ENCODE data around the gene ADAMTS12. TPM values are rescaled to one million over a fixed set of nuclear protein-coding genes. Genes with fewer than 3 reads are reported as not detected.

Gene ADAMTS12
- total RNA-seq, 4 donors from 2014 or later, result 0.49 to 3.1 (median 2.5) TPM

GRCh38 chr5:33608344-33609041, 283.3 kb downstream of the ADAMTS12 start:
- no peak for TF ChIP-seq CTCF (IDR thresholded peaks at IDR 0.05 in 4 of 5, conservative IDR thresholded peaks at IDR 0.05 in 1 of 5)
- no peak for TF ChIP-seq POLR2A (IDR thresholded peaks at IDR 0.05)
- Histone ChIP-seq H3K9me3 (no peaks in the 10 kb centered on the region), H3K4me3 (no peak overlapping the region), H3K36me3 (no peaks in the 10 kb centered on the region), H3K27ac (no peak overlapping the region), H3K27me3 (no peaks in the 10 kb centered on the region), H3K4me1 (no peaks in the 10 kb centered on the region)
- in situ Hi-C loops (cut with MboI; ENCODE audit: low sequenced_read_pairs in 4 of 4), result no loop called here
- intact Hi-C loops (cut with DNase I; ENCODE audit: low total_unique reads), result no loop called here
- ATAC-seq, result no peak
- DNase-seq, result no peak

- TF ChIP-seq POLR2A (IDR thresholded peaks at IDR 0.05) (no peak), CTCF (IDR thresholded peaks at IDR 0.05 in 4 of 5, conservative IDR thresholded peaks at IDR 0.05 in 1 of 5) (no peak)
- ATAC-seq (no peak), DNase-seq (no peak)
- no peaks in the 10 kb centered on the region for H3K36me3 ChIP-seq
- H3K27me3 ChIP-seq, result no peaks in the 10 kb centered on the region
- H3K4me3 ChIP-seq, result no peak overlapping the region
- H3K4me1 ChIP-seq, result no peaks in the 10 kb centered on the region
- intact Hi-C loops (cut with DNase I; ENCODE audit: low total_unique reads), result no loop called here
- H3K9me3 ChIP-seq, result no peaks in the 10 kb centered on the region
- H3K27ac ChIP-seq, result no peak overlapping the region
- in situ Hi-C loops (cut with MboI; ENCODE audit: low sequenced_read_pairs in 4 of 4), result no loop called here
Measured at GRCh38 chr5:33604503-33604902, 287.3 kb downstream of the ADAMTS12 start.

- H3K36me3 ChIP-seq, result no peaks in the 10 kb centered on the region
- intact Hi-C loops (cut with DNase I; ENCODE audit: low total_unique reads) (no loop called here), in situ Hi-C loops (cut with MboI; ENCODE audit: low sequenced_read_pairs in 4 of 4) (no loop called here)
- no peak for TF ChIP-seq POLR2A (IDR thresholded peaks at IDR 0.05)
- TF ChIP-seq CTCF (IDR thresholded peaks at IDR 0.05 in 4 of 5, conservative IDR thresholded peaks at IDR 0.05 in 1 of 5), result no peak
- H3K27me3 ChIP-seq, result no peaks in the 10 kb centered on the region
- no peaks in the 10 kb centered on the region for H3K4me1 ChIP-seq
- DNase-seq, result no peak
- no peak overlapping the region for H3K27ac ChIP-seq
- no peak overlapping the region for H3K4me3 ChIP-seq
- no peaks in the 10 kb centered on the region for H3K9me3 ChIP-seq
- no peak for ATAC-seq
Measured at GRCh38 chr5:33601881-33602280, 289.9 kb downstream of the ADAMTS12 start.

- Histone ChIP-seq H3K4me3 (no peak overlapping the region), H3K36me3 (no peaks in the 10 kb centered on the region), H3K27me3 (no peaks in the 10 kb centered on the region), H3K4me1 (no peaks in the 10 kb centered on the region), H3K27ac (no peak overlapping the region), H3K9me3 (no peaks in the 10 kb centered on the region)
- TF ChIP-seq POLR2A (IDR thresholded peaks at IDR 0.05) (no peak), CTCF (IDR thresholded peaks at IDR 0.05 in 4 of 5, conservative IDR thresholded peaks at IDR 0.05 in 1 of 5) (no peak)
- no peak for DNase-seq
- ATAC-seq, result no peak
- intact Hi-C loops (cut with DNase I; ENCODE audit: low total_unique reads) (no loop called here), in situ Hi-C loops (cut with MboI; ENCODE audit: low sequenced_read_pairs in 4 of 4) (no loop called here)
Measured at GRCh38 chr5:33595303-33595702, 296.5 kb downstream of the ADAMTS12 start.

- no peak overlapping the region for H3K4me3 ChIP-seq
- no peaks in the 10 kb centered on the region for H3K36me3 ChIP-seq
- ATAC-seq, result no peak
- no peak overlapping the region for H3K27ac ChIP-seq
- H3K4me1 ChIP-seq, result no peaks in the 10 kb centered on the region
- DNase-seq, result no peak
- no peaks in the 10 kb centered on the region for H3K27me3 ChIP-seq
- no peak for TF ChIP-seq POLR2A (IDR thresholded peaks at IDR 0.05)
- no peak for TF ChIP-seq CTCF (IDR thresholded peaks at IDR 0.05 in 4 of 5, conservative IDR thresholded peaks at IDR 0.05 in 1 of 5)
- no peaks in the 10 kb centered on the region for H3K9me3 ChIP-seq
- intact Hi-C loops (cut with DNase I; ENCODE audit: low total_unique reads) (no loop called here), in situ Hi-C loops (cut with MboI; ENCODE audit: low sequenced_read_pairs in 4 of 4) (no loop called here)
Measured at GRCh38 chr5:33594006-33594405, 297.8 kb downstream of the ADAMTS12 start.
